Hematopoietic multipotent progenitor cell treated with erythropoietin and hydrocortisone succinate and interleukin-3 and kit ligand, for 6 days (in vitro differentiated cells): ENCODE measurements around the gene HAUS3.
"Not testable (repeated sequence)": the region's sequence is repeated elsewhere in the genome, so short reads cannot be mapped to it uniquely, and the experiment has no call there.

Experiments used
- DNase-seq: peaks from one replicate; pipeline ENCODE4 v3.0.0-alpha.2; 2015

HAUS3 gene

DNA sequence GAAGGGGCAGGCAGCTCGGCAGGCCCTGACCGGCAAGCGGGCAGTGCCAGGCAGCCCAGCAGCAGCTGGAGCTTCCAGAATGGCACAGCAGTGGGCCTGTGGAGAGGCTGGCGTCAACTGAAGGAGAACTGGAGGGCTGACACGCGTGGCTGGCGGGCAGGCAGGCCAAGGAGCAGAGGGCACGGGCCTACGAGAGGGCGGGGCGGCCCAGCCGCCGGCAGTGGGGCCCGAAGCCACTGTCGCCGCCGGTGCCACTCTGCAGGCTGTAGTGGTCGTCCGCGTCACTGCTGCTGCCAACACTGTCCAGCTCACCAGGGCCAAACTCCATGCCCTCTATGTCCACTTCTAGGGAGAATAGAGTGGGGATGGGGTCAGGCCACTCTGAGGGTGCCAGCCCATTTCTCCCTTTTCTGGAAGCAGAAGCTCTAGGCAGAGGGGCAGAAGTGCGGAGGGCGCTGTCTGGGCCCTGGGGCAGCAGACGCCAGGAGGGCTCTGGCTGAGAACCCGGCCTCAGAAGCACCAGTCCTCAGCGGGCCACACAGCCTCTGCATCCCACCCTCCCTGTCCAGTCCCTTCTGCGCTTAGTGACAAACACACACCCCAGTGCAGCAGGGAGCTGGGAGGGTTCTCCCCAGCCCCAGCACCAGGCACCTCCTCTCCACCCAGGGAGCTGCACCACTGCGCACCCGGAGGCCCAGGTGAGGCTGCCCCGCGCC is 8.6 kb upstream of the HAUS3 start:
- no peak for DNase-seq

- no peak for DNase-seq
Observed at GRCh38 chr4:2249526-2250356, 7.8 kb upstream of the HAUS3 start.

GRCh38 chr4:2248821-2249261 is 6.9 kb upstream of the HAUS3 start:
- DNase-seq = no peak

- no peak for DNase-seq
Observed at GRCh38 chr4:2248044-2248780, 6.3 kb upstream of the HAUS3 start.

GRCh38 chr4:2247128-2248043 is 5.5 kb upstream of the HAUS3 start:
- DNase-seq = no peak

DNA sequence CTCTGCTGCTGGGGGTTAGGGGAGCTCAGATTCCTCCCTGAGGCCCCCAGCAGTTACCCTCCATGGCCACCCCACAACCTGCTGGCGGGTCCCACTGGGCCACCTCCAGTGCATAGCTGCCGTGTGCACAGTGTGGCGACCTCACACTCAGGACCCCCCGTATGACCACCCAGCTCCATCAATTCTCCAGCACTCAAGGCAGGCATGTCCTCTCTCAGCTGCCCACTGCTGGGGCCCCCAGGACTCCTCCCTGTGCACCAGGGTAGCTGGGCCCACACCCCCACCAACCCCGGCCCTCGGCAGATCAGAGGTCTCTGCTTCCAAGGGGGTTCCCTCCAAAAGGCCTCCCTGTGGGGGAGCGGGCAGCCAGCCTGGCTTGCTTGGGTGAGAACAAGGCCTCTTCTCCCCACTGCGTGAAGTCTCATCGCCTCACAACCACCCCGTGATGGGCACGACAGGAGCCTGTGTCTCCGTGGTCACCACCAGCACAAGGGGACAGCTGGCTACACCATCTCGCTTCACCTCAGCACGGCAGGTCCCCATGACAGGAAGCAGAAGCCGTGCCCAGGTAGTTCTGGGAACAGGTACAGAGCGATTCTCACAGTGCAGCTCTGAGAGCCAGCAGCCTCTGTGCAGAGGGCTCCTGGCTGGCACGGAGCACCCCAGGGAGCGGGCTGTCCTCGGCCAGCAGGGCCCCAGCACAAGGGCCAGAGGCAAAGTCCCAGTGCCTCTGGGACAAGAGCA is 4.6 kb upstream of the HAUS3 start:
- no peak for DNase-seq

DNA sequence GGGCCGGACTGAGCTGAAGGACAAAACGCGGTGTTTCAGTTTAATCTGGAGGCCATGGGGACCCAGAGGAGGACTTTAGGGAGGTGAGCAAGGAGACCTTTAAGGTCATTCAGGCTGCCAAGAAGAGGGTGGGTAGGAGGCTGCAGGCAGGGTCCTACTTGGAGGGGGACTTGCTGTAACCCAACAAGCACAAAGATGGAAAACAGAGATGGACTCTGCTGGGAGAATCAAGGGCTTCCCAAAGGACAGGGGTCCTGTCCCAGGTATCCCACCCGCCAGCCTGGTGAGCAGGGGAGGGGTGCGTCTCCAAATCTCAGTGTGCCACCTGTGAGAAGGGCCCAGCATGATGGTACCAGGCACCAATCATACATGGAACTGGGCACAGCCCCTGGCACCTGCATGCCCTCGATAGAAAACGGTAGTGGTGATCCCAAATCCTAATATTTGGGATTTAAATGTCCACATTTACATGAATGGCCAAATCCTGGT is 3.9 kb upstream of the HAUS3 start:
- no peak for DNase-seq

DNA sequence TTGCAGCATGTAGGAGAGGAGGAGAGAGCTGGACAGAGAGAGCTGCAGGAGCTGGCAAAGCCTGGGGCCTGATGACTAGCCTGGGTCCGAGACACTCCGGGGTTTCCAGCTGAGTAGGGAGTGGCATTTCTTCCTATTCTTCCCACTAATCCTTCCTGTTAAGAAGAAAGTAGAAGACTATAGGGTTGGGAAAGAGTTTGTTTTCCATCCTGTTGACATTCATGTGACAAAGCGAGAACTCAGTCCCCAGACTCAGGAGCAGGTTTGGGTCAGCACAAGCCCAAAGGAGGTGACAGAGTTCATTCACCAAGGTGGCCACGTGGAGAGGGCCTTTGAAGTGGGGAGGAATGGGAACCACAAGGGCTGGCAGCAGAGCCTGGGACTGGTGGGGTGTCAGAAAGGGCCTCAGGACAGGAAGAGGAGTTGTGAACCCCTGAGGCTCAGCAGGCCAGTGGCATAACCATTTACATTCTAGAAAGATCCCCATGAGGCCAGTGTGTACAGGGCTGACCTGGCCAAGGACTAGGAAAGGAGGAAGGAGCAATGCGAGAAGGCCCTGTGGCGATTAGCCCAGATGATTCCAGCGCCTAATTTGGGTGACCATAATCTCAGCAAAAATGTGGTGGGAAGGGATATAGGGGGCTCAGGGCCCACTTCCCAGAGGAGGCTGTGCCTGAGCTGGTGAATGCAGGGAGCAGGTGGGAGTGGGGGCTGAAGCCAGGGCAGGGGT is 3.3 kb upstream of the HAUS3 start:
- DNase-seq = no peak

GRCh38 chr4:2243681-2244380 is 1.9 kb upstream of the HAUS3 start:
- DNase-seq = peak; percentile 65

DNA sequence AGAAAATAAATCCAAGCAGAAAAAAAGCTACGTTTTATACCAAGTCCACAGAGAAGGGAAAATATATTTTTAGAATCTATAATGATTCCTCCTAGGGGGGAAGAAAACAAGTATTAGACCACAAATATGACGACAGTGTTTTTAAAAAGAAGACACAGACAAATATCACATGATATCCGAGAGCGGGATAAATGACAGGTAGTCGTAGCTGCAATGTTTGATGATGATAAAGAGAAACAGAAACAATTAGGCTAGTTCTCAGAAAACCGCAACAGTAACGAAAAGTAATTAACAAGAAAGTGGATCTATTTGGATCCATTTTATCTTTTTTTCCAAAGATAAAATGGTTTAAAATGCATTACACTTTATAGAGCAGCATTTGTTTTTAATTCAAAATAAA is 918 bp downstream of the HAUS3 start:
- peak; percentile 58 for DNase-seq

- DNase-seq = peak; percentile 50
Observed at GRCh38 chr4:2236944-2237666, 4.8 kb downstream of the HAUS3 start.

- no peak for DNase-seq
Observed at GRCh38 chr4:2231082-2231481, 10.8 kb downstream of the HAUS3 start.

GRCh38 chr4:2226261-2226660 is 15.7 kb downstream of the HAUS3 start:
- no peak for DNase-seq

DNA sequence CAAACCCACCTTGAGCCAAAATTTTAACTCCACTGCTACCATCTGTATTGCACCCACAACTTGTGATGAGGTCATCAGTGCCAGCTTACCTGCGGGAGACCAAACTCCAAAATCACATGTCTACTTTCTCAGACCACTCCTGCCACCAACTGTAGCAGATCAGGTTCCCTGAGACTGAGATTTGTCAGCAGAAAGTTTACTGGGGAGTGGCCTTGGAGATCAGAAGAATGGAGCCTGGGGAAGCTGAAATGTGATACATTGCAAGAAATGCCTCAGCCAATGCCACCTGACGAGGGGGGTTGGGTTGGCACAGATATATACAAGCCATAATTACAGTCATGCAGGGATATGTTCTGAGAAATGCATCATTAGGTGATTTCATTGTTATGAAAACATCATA is 19.1 kb downstream of the HAUS3 start:
- DNase-seq = no peak

- DNase-seq = not testable (repeated sequence)
Observed at GRCh38 chr4:2221378-2221777, 20.5 kb downstream of the HAUS3 start.

GRCh38 chr4:2220016-2220630 is 21.8 kb downstream of the HAUS3 start:
- peak; percentile 88 for DNase-seq

DNA sequence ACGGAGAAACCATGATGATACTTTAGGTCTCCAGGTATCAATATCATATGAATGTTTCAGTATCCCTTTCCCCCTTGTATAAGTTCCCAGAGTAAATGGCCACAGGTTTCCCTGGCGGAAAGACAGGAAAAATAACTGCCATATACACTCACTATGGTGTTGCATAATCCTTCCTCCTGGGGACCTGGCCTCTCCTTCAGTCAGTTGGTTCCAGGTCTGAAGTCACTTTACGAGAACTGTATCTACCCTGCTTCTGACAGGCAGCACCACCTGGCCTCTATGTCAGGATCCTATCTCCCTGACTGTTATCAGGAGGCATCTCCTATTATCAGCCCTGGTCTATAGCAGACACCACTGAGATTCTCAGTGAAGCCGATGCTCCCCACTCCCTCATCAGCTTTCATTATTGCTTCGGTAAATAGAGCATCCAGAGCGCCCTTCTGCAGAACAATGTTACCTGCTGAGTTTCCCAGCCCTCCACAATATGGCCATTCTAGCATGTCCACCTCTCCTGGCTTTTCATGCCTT is 22.6 kb downstream of the HAUS3 start:
- DNase-seq = no peak

GRCh38 chr4:2218436-2218835 is 23.5 kb downstream of the HAUS3 start:
- DNase-seq = no peak

DNA sequence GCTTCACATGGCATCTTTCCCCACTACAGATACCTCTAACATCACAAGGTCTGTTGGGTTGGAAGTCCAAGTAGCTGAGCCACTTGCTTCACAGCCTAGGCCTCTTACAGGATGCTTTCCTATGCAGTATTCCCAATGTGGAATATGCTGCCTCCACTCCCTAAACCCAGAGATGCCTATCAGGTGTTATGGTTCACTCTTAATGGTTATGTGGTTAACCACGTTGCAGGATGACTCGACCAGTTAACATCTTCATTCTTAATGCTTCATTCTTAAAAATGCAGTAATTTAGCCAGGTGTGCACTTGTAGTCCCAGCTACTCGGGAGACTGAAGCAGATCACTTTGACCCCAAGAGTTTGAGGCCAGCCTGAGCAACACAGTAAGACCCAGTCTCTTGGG is 24.2 kb downstream of the HAUS3 start:
- DNase-seq = no peak
